Measurements from ENCODE around the gene NTSR2. TPM values are rescaled to one million over a fixed set of nuclear protein-coding genes. Genes with fewer than 3 reads are reported as not detected.

NTSR2 gene
- total RNA-seq, 4 donors from 2014 or later, result not detected

GRCh38 chr2:11711354-11711716 lies 41.3 kb upstream of the NTSR2 start:
- Histone ChIP-seq H3K27ac (peak overlapping the region in 1 of 3 donors; percentile 45), H3K4me3 (replicated peaks in 1 of 3) (no peak overlapping the region), H3K9me3 (no peaks in the 10 kb centered on the region), H3K4me1 (peaks cover 0 to 13% of the 10 kb centered on the region in 2 donors), H3K36me3 (no peaks in the 10 kb centered on the region), H3K27me3 (no peaks in the 10 kb centered on the region)
- TF ChIP-seq POLR2A (IDR thresholded peaks at IDR 0.05) (no peak), CTCF (IDR thresholded peaks at IDR 0.05) (no peak)
- WGBS, 2 donors, result 95% methylated on average over 1 of the region's 1 CpG
- no peak for DNase-seq
- intact Hi-C loops (cut with DNase I), result no loop called here

GRCh38 chr2:11710632-11711353 lies 40.8 kb upstream of the NTSR2 start:
- DNase-seq, result peak; percentile 28 to 45
- no peaks in the 10 kb centered on the region for H3K9me3 ChIP-seq
- intact Hi-C loops (cut with DNase I), result no loop called here
- H3K27ac ChIP-seq, result peak overlapping the region in 2 of 3 donors; percentile 13 to 45
- H3K27me3 ChIP-seq, result no peaks in the 10 kb centered on the region
- TF ChIP-seq POLR2A (IDR thresholded peaks at IDR 0.05), result no peak
- no peak for TF ChIP-seq CTCF (IDR thresholded peaks at IDR 0.05)
- WGBS, 2 donors, result 11 to 29% methylated on average over 3 of the region's 3 CpGs
- peaks cover 0 to 13% of the 10 kb centered on the region in 2 donors for H3K4me1 ChIP-seq
- H3K36me3 ChIP-seq, result no peaks in the 10 kb centered on the region
- no peak overlapping the region for H3K4me3 ChIP-seq (replicated peaks in 1 of 3)

GRCh38 chr2:11710210-11710609 lies 40.2 kb upstream of the NTSR2 start:
- intact Hi-C loops (cut with DNase I), result no loop called here
- peak; percentile 32 to 44 for DNase-seq
- no peak overlapping the region for H3K4me3 ChIP-seq (replicated peaks in 1 of 3)
- peak overlapping the region in 1 of 3 donors; percentile 13 for H3K27ac ChIP-seq
- no peaks in the 10 kb centered on the region for H3K9me3 ChIP-seq
- 62 to 66% methylated on average over 3 of the region's 3 CpGs for WGBS, 2 donors
- H3K27me3 ChIP-seq, result no peaks in the 10 kb centered on the region
- TF ChIP-seq POLR2A (IDR thresholded peaks at IDR 0.05), result no peak
- no peak for TF ChIP-seq CTCF (IDR thresholded peaks at IDR 0.05)
- peaks cover 0 to 13% of the 10 kb centered on the region in 2 donors for H3K4me1 ChIP-seq
- no peaks in the 10 kb centered on the region for H3K36me3 ChIP-seq

- Histone ChIP-seq H3K27ac (no peak overlapping the region), H3K27me3 (no peaks in the 10 kb centered on the region), H3K36me3 (no peaks in the 10 kb centered on the region), H3K9me3 (no peaks in the 10 kb centered on the region), H3K4me1 (peaks cover 0 to 13% of the 10 kb centered on the region in 2 donors), H3K4me3 (replicated peaks in 1 of 3) (no peak overlapping the region)
- WGBS, 2 donors, result 91 to 92% methylated on average over 8 of the region's 8 CpGs
- DNase-seq, result no peak
- no peak for TF ChIP-seq CTCF (IDR thresholded peaks at IDR 0.05)
- TF ChIP-seq POLR2A (IDR thresholded peaks at IDR 0.05), result no peak
- intact Hi-C loops (cut with DNase I), result no loop called here
Measured at GRCh38 chr2:11709293-11709692, 39.3 kb upstream of the NTSR2 start.

- Histone ChIP-seq H3K9me3 (no peaks in the 10 kb centered on the region), H3K27ac (no peak overlapping the region), H3K36me3 (no peaks in the 10 kb centered on the region), H3K4me1 (peaks cover 0 to 13% of the 10 kb centered on the region in 2 donors), H3K27me3 (no peaks in the 10 kb centered on the region), H3K4me3 (replicated peaks in 1 of 3) (no peak overlapping the region)
- WGBS, 2 donors, result 55 to 89% methylated on average over 3 of the region's 3 CpGs
- TF ChIP-seq POLR2A (IDR thresholded peaks at IDR 0.05) (no peak), CTCF (IDR thresholded peaks at IDR 0.05) (no peak)
- DNase-seq, result no peak
- intact Hi-C loops (cut with DNase I), result no loop called here
Measured at GRCh38 chr2:11708106-11708505, 38.1 kb upstream of the NTSR2 start.
